ENCODE data around the gene PRAMEF18.
"Not testable (repeated sequence)": the region's sequence is repeated elsewhere in the genome, so short reads cannot be mapped to it uniquely, and the experiment has no call there.

The PRAMEF18 gene, protein sequence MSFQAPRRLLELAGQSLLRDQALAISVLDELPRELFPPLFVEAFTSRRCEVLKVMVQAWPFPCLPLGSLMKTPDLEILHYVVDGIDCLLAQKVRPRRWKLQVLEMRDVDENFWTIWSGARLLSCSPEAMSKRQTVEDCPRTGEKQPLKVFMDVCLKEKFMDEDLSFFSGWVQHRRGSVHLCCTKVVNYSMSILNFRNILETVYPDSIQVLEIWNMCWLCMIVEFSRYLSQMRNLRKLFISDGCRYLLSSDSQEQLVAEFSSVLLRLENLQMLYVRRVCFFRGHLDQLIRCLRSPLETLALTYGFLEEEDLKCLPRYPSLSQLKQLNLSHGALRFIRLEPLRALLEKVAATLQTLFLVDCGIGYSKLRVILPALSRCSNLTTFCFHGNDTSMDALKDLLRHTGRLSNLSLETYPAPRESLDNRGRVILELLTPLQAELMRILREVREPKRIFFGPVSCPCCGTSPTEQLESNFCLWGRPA

DNA sequence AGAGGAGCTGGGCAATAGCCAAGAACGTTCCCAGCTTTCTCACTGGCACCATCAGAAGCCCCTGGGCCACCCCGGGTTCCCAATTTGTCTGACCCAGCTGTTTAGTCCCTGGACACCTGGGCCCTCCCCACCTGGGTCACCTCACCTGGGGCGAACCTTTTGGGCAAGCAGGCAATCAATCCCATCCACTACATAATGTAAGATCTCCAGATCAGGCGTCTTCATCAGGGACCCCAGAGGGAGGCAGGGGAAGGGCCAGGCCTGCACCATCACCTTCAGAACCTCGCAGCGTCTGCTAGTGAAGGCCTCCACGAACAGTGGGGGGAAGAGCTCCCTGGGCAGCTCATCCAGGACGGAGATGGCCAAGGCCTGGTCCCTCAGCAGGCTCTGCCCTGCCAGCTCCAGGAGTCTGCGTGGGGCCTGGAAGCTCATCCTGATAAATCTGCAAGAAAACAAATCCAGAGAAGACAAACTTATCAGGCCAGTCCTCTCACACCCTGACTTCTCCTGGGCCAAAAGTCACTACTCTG lies at the start of gene PRAMEF18:
TSS of gene PRAMEF18 (minus strand) at position 480 of the 530 bp plus-strand sequence. CDS start at position 432, 48 bp downstream.
- DNase-seq (ENCODE audit: low read depth), result not testable (repeated sequence)

DNA sequence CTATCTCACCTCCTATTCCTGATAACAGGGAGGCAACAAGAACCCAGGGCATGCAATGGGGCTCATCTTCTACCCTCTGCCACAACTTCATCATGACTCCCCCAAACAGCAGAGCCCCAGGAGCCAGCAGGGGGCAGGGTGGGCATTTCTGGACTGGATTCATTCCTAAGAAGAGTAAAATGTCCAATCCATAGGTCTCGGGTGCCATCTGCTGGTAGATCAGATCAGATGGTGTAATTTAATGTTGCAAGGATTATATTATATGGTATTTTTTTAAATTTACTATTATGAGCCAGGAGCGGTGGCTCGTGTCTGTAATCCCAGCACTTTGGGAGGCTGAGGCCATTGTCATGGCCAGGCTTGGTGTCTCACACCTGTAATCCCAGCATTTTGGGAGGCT lies 39.2 kb upstream of the PRAMEF18 start:
- DNase-seq (ENCODE audit: low read depth), result not testable (repeated sequence)

DNA sequence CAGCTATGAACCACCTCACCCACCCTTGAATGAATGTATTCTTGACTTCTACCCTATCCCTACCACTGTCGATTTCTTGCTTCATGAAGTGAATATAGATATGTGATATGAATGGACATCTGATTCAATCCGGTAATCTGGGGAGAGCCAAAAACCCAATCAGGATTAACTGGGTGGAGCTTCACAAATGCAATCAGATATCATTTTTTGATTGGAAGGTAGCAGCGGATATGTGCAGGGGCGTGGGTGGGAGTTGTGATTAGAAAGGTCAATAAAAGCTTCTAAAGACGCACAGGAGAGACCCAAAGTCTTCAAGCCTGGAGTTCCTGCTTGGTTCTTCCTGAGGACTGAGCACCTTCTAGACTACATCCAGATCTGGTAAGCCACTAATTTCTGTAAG lies 27.9 kb upstream of the PRAMEF18 start, which contains the start of gene PRAMEF5:
TSS of gene PRAMEF5 (plus strand) at position 301 of the 400 bp plus-strand sequence. CDS start 5,071 bp downstream, outside the sequence.
- not testable (repeated sequence) for DNase-seq (ENCODE audit: low read depth)

DNA sequence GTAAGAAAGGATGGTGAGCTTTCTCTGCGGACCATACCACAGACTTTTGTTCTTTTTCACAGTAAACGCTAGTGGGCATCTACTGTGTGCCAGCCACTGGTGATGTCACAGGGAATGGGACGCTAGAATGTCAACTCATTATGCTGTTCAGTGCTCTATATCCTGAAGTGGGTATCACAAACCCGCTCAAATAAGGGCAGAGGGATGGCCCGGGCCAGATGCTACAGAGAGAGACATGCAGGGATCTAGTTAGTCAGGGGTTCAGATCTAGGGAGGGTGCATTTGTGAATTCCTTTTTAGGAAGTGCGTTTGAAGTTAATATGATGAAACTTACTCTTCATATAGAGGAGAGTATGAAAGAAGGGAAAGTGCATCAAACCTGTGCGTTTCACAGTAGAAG lies 21.2 kb upstream of the PRAMEF18 start:
- not testable (repeated sequence) for DNase-seq (ENCODE audit: low read depth)

DNA sequence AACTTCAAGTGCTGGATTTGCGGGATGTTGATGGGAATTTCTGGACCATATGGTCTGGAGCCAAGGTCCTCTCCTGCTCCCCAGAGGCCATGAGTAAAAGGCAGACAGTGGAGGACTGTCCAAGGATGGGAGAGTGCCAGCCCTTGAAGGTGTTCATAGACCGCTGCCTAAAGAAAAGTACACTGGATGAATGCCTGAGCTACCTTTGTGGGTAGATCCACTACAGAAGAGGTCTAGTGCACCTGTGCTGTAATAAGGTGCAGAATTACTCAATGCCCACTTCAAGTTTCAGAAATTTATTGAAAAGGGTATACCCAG lies 20.6 kb upstream of the PRAMEF18 start:
- DNase-seq (ENCODE audit: low read depth), result not testable (repeated sequence)

DNA sequence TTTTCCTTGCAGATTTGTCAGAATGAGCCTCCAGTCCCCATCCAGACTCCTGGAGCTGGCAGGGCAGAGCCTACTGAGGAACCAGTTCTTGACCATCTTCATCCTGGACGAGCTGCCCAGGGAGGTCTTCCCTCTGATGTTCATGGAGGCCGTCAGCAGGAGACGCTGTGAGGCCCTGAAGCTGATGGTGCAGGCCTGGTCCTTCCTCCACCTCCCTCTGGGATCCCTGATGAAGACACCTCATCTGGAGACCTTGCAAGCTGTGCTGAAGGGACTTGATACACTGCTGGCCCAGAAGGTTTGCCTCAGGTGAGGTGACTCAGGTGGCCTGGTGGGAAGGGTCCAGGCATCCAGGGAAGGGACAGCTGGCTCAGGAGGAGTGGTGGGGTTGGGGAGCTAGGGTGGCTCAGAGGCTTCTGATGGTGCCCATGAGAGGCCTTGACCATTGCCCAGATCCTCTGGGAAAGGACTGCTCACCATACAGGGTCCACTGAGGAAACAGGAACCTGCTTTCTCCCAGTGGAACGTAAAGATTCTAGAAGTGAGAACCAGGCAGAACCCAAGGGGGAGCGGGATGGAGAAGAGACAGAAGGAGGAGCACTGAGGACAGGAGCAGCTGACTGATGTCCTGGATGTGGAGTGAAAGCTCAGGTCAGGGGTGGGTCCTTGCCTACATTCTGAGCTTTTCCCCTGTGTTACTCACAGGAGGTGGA lies 20.0 kb upstream of the PRAMEF18 start:
- DNase-seq (ENCODE audit: low read depth), result not testable (repeated sequence)

DNA sequence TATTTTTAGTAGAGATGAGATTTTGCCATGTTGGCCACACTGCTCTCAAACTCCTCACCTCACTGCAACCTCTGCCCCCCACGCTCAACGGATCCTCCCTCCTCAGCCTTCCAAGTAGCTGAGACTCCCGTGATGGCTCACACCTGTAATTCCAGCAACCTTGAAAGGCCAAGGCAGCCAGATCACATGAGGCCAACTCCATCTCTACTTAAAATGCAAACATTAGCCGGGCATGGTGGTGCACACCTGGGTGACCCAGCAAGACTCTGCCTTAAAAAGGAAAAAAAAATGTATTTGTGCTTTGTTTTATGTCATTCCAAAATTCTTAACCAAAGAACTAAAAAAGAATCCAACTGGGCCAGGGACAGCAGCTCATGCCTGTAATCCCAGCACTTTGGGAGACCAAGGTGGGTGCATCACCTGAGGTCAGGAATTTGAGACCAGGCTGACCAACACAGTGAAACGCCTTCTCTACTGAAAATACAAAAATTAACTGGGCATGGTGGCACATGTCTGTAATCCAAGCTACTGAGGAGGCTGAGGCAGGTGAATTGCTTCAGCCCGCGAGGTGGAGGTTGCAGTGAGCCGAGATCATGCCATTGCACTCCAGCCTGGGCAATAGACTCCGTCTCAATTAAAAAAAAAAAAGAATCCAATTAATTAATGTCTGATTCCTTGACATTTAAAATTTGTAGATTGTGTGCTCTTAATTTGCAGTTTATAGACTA lies 17.7 kb upstream of the PRAMEF18 start:
- not testable (repeated sequence) for DNase-seq (ENCODE audit: low read depth)

DNA sequence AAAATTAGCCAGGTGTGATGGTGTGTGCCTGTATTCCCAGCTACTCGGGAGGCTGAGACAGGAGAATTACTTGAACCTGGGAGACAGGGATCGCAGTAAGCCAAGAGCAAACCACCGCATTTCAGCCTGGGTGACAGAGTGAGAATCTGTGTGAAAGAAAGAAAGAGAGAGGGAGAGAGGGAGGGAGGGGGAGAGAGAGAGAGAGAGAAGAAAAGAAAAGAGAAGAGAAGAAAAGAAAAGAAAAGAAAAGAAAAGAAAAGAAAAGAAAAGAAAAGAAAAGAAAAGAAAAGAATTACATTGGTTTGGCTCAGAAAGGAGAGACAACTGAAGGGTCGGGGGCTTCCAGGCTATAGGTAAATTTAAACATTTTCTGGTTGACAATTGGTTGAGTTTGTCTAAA lies 13.7 kb upstream of the PRAMEF18 start:
- not testable (repeated sequence) for DNase-seq (ENCODE audit: low read depth)

DNA sequence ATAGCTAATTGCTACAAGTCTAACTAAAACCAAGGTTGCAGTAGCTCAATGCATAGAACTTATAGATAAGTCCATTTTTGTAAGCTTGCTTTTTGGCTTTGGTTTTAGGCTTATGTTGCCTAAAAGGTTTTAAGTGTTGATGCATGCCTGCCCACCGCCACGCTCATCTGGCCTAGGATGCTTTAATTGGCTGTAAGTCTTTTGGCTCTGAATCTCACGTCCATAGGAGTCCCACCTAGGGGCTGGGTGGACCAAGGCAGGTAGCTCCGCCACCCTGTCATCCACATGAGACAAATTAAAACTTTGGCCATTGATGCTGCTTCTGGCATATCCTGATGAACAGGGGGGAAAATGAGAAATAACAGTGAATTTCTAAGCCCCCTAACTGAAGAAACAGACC lies 11.6 kb upstream of the PRAMEF18 start:
- DNase-seq (ENCODE audit: low read depth), result not testable (repeated sequence)

DNA sequence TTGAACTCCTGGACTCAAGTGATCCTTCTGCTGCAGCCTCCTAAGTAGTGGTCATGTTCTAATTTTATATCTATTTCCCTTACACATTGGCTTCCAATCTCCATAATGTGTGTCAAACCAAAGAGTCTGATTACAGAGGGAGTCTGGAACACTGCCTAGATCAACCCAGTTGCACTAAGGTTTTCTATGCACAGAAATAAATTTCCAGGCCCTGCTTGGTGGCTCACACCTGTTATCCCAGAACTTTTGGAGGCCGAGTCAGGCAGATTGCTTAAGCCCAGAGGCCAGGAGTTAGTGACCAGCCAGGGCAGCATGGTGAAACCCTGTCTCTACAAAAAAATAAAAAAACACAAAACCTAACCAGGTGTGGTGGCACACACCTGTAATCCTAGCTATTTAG lies 8.1 kb upstream of the PRAMEF18 start:
- DNase-seq (ENCODE audit: low read depth), result not testable (repeated sequence)

DNA sequence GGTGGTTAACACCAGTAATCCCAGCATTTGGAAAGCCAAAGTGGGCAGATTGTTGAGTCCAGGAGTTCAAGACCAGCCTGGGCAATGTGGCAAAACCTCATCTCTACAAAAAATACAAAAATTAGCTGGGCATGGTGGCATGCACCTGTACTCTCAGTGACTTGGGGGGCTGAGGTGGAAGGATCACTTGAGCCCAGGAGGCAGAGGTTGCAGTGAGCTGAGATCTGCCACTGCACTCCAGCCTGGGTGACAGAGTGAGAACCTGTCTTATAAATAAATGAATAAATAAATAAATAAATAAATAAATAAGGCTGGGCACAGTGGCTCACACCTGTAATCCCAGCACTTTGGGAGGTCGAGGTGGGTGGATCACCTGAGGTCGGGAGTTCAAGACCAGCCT lies 6.1 kb upstream of the PRAMEF18 start:
- DNase-seq (ENCODE audit: low read depth), result not testable (repeated sequence)

DNA sequence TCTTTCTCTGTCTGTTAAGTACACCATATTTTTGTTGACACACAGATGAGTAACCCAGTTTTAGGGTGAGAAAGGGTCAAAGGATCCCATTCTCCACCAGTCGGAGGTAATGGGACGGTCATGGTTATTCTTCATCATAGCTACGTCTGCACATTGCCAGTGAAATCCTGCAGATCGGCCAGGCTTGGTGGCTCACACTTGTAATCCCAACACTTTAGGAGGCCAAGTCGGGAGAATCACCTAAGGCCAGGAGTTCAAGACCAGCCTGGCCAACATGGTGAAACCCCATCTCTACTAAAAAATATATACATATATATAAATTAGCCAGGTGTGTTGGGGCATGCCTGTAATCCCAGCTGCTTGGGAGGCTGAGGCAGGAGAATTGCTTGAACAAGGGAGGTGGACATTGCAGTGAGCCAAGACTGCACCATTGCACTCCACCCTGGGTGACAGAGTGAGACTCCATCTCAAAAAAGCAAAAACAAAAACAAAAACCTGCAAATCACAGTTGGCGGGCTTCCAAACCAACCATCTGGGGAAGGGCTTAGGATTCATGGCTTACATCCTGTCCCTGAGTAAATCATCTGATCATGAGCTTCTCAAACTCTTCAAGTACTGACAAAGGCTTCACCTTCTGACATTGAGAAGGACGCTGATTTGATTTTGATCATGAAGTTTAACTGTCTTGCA lies 5.3 kb upstream of the PRAMEF18 start:
- DNase-seq (ENCODE audit: low read depth), result not testable (repeated sequence)

DNA sequence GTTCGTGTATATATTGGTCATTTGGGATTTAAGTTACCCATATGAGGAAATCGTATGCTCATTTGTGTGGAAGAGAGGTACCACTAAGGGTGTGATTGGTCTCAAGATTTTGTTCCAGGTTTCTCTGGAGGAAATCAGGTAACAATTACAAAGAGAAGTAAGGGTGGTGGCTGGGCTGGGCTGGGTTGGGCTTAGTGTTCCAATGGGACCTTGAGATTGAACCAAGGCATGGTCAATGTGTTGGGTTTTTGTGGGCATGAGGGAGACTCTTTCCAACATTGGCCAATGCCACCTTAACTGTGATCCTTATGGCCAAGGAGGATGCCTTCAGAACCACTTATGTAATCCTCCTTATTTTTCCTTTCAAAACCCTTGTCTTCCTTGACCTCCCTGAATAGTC lies 4.6 kb upstream of the PRAMEF18 start:
- DNase-seq (ENCODE audit: low read depth), result not testable (repeated sequence)

DNA sequence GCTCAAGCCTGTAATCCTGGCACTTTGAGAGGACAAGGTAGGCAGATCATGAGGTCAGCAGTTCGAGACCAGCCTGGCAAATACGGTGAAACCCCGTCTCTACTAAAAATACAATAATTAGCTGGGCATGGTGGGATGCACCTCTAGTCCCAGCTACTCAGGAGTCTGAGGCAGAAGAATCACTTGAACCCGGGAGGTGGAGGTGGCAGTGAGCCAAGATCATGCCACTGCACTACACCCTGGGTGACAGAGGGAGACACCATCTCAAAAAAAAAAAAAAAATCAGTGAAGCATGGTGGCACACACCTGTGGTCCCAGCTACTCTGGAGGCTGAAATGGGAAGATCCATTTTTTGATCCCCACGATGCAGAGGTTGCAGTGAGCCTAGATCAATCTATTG lies 4.1 kb upstream of the PRAMEF18 start:
- not testable (repeated sequence) for DNase-seq (ENCODE audit: low read depth)

DNA sequence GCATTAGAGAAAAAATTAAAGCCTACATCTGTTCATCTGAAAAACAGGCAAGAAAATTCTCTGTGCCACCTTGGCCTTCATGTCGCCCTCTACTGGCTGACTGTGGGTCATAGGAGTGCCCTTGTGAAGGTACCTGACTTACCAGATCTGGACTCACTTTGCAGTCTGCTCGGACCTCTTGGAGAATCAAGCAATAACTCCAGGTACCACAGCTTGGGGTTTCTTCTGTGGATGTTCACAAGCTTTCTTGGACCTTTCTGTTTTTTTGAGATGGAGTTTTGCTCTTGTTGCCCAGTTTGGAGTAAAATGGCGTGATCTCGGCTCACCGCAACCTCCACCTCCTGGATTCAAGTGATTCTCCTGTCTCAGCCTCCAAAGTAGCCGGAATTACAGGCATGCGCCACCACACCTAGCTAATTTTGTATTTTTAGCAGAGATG lies 2.4 kb upstream of the PRAMEF18 start:
- peak; percentile 6 for DNase-seq (ENCODE audit: low read depth)

DNA sequence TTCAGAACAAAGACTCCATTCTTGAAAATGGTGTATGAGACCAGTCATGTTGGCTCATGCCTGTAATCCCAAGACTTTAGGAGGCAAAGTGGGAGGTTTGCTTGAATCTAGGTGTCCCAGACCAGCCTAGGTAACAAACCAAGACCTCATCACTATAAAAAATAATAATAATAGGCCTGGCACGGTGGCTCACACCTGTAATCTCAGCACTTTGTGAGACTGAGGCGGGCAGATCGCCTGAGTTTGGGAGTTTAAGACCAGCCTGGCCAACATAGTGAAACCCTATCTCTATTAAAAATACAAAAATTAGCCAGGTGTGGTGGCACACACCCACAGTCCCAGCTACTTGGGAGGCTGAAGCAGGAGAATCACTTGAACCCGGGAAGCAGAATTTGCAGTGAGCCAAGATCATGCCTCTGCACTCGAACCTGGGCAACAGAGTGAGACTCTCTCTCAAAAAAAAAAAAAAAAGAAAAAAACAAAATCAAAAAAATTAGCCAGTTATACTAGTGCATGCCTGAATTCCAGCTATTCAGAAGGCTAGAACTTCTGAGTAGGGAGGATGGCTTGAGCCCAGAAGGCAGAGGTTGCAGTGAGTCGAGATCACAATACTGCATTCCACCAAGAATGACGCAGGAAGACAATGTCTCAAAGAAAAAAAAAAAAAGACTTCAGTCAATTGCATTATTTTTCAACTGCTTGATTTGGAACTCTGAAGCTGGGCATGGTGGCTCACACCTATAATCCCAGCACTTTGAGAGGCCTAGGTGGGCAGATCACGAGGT lies 1.5 kb upstream of the PRAMEF18 start:
- not testable (repeated sequence) for DNase-seq (ENCODE audit: low read depth)

DNA sequence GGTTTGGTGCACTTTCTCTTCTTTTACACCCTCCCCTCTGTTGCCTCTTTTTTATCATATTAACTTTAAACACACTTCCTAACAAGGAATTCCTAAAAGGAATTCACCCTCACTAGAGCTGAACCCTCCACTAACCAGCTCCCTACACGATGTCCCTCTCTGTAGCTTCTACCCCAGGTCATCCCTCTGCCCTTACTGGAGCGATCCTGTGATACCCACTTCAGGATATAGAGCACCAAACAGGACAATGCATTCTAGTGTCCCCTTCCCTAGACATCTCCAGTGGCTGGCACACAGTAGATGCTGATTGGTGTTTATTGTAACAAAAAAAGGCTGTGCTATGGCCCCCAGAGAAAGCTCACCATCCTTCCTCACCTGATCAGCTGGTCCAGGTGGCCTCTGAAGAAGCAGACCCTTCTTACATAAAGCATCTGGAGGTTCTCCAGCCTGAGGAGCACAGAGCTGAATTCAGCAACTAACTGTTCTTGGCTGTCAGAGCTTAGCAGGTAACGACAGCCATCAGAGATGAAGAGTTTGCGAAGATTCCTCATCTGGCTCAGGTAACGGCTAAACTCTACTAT lies 1.4 kb downstream of the PRAMEF18 start:
- no peak for DNase-seq (ENCODE audit: low read depth)

DNA sequence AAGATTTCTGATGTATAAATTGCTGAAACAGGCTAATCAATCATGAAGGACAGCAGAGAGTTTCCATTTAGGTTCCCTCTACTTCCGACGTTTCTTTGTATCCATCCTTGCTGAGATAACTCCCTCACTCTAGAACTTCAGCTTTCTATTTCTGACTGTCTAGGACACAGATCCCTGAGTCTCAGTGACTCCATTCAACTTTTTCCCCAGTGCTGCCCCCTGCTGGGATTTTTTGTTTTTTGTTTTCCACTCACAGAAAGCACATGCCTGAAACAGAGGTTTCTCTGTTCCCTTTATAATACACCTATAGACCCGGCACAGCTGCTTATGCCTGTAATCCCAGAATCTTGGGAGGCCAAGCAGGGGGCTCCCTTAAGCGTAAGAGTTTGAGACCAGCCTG lies 3.2 kb downstream of the PRAMEF18 start:
- DNase-seq (ENCODE audit: low read depth), result not testable (repeated sequence)

DNA sequence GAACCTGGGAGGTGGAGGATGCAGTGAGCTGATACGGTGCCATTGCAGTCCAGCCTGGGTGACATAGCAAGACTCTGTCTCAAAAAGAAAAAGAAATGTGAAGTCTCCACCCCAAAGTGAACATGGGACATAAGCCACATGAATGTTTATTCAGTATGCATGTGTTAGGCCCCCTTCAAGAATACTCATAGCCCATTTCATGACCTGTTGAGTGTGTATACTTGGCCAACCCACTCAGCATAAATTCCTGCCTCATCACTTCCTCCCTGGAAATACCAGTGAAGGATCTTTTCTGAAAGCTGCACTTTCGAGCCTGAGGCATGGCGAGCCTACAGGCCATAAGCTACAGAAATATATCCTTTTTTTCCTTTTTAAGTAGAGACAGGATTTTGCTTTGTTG lies 6.8 kb downstream of the PRAMEF18 start:
- not testable (repeated sequence) for DNase-seq (ENCODE audit: low read depth)

DNA sequence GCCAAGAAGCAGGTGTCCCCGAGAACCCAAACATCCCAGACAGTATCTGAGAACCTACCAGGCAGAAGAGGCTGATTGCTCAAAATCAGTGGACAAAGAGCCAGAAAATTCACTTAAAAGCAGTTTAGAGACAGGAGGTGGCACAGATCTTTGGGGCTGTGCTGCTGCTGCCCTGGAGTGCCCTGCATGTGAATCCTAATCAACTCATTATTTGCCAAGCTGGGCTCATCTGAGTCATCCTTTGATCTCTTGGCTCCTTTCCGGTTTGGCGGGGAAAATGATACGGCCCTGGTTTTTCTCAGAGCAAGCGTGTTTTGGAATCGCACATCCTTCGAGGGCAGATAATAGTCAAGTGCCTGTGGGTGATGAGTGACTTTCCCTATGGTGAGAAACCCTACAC lies 9.3 kb downstream of the PRAMEF18 start:
- not testable (repeated sequence) for DNase-seq (ENCODE audit: low read depth)

All from stimulated activated CD8-positive, alpha-beta memory T cell treated with anti-CD3 and anti-CD28 coated beads, Interleukin-15, amount 100 ng/mL, for 24 hours (primary cell).